VCaP (cell line): ENCODE results near the gene SKAP2.

ENCODE experiments used
- H3K27ac ChIP-seq: fragments of 450-650 bp; 2 replicates; pipeline ENCODE4 v1.5.1; 2017
- TF ChIP-seq, protein P1 (sequence below): fragments of 450-650 bp; conservative IDR thresholded peaks from 2 replicates; pipeline ENCODE4 v1.5.1; 2017; ENCODE audit warnings: mild to moderate bottlenecking, moderate library complexity

SKAP2 gene, protein sequence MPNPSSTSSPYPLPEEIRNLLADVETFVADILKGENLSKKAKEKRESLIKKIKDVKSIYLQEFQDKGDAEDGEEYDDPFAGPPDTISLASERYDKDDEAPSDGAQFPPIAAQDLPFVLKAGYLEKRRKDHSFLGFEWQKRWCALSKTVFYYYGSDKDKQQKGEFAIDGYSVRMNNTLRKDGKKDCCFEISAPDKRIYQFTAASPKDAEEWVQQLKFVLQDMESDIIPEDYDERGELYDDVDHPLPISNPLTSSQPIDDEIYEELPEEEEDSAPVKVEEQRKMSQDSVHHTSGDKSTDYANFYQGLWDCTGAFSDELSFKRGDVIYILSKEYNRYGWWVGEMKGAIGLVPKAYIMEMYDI

DNA sequence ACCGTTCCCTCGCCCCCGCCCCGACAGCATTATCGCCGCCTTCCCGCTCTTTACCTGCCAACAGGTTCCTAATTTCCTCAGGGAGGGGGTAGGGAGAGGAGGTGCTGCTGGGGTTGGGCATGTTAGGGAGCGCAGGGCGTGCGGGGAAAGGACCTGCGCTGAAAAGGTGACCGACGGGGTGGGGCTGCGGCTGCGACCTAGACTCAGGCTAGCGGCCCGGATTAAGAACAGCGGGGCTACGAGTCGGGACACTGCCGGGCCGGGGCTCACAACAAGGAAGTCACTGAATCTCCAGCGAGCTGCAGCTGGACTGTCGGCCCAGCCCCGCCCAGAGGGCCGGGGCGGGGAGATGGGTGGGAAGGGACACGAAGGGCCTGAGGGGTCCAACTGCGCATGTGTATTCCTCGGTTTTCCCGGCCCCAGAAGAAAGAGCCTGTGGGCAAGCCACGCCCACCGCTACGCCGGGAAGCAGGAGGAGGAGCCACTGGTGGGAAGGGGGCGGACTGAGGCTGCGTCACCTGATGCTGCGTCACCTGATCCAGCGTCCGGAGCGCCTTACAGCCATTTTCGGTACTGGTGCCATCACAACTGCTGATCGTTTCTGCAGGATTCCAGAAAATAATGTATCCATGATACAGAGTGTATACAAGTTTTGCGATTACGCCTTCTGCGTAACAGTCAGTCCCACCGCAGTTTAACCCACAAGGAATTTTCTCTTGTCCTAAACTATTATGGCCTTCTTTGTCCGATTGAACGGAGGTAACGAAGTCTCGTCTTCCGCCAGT lies at the start of gene SKAP2:
SKAP2 (minus strand) TSS at position 282 of the 785 bp plus-strand sequence; CDS start at position 121, 161 bp downstream.
- peak within 1 kb of the TSS; percentile 86 for H3K27ac ChIP-seq
- TF ChIP-seq, protein P1, sequence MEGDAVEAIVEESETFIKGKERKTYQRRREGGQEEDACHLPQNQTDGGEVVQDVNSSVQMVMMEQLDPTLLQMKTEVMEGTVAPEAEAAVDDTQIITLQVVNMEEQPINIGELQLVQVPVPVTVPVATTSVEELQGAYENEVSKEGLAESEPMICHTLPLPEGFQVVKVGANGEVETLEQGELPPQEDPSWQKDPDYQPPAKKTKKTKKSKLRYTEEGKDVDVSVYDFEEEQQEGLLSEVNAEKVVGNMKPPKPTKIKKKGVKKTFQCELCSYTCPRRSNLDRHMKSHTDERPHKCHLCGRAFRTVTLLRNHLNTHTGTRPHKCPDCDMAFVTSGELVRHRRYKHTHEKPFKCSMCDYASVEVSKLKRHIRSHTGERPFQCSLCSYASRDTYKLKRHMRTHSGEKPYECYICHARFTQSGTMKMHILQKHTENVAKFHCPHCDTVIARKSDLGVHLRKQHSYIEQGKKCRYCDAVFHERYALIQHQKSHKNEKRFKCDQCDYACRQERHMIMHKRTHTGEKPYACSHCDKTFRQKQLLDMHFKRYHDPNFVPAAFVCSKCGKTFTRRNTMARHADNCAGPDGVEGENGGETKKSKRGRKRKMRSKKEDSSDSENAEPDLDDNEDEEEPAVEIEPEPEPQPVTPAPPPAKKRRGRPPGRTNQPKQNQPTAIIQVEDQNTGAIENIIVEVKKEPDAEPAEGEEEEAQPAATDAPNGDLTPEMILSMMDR, result no peak

DNA sequence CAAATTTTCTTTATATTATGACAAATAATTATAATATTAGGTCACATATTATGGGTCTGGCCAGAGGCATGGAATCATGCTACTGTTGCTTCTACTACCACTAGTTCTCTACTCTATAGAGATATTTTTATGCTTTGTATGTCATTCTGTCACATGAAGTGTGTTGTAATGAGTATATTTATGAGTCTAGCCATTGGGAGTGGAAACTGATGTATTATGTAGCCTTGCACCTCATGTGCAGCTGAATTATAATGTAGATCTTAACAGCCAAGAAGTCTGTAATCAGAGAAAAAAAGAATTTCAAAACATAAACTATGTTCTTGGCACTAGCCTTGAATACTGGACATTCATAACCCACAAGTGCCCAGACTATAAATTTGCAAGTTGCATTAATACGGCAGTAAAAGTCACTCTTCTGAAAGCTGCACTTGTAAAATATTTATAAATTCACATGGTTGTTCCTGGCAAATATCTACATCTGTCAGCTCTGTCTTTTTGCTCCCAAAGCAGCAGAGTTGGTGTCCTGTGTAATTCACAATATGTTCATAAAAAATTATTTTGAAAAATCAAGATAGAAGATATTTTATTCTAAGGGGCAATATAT lies 48.6 kb upstream of the SKAP2 start:
- TF ChIP-seq, protein P1, result no peak
- peak overlapping the region; percentile 37 for H3K27ac ChIP-seq

DNA sequence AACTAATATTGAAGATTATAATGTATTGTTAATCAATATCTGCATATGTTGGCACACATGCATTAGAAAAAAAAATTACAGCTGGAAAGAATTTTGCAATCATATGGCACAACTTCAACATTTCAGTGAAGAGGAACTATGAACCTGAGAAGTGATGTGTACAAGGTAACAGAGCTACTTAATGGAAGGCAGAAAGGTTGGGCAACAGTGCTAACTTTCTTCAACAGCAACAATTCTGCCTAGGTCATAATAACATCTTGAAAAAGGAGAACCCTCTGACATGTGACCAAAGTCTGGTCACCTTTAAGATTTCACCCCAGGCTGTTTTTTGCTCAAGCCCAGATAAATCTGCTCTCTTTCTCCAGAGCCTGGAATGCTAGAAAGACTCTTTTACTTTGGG lies 47.9 kb upstream of the SKAP2 start:
- H3K27ac ChIP-seq, result no peak overlapping the region; the same call in 1 of the 2 replicates
- TF ChIP-seq, protein P1, result no peak

DNA sequence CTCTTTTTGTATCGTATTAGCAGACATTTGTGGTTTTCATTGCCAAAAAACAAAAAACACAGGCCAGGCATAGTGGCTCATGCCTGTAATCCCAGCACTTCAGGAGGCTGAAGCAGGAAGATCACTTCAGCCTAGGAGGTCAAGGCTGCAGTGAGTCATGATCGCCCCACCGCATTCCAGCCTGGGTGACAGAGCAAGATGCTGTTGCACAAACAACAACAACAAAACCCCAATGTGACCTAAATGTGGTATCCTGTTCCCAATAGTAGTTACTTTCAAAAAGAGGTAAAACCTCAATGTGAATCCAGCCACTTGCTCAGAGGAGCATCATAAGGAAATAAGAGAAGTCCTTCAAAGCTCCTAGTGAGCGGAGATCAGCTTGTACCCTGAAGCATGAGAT lies 45.8 kb upstream of the SKAP2 start:
- TF ChIP-seq, protein P1, result no peak
- no peak overlapping the region for H3K27ac ChIP-seq

DNA sequence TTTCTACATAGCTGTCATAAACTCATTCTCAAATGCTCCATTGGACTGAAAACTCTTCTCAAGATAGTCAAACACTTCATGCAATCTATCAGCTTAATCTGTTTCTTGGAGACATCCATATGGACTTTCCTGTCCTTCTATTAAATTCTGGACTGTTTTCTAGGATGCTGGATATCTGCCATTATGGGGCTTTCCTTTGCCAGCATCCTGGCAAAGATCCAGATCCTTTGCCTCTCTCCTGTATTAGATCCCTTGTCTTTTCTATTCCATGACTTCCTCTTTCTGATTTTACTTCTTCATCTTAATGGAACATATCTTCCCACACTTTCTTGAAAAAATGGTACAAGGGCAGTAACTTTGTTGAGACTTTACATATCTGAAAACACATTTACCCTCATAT lies 35.9 kb upstream of the SKAP2 start:
- no peak overlapping the region for H3K27ac ChIP-seq
- TF ChIP-seq, protein P1, result no peak

DNA sequence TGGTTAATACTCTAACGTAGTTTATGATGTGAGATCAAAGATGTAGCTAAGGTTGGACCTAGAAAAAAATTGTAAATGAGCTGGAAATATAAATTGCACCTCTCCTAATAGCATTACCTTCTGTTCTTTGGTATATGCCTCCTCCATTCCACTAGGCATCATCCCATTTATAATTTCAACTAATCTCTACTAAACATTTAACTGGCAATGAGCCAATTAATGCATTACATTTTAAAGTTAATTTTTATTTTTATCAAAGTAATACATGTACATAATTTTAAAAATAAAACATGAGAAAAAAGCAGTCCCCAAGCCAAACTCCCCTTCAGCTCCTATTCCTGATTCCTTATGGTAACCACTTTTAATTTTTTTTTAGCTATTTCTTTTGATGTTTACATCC lies 35.1 kb upstream of the SKAP2 start:
- TF ChIP-seq, protein P1, result no peak
- H3K27ac ChIP-seq, result no peak overlapping the region

DNA sequence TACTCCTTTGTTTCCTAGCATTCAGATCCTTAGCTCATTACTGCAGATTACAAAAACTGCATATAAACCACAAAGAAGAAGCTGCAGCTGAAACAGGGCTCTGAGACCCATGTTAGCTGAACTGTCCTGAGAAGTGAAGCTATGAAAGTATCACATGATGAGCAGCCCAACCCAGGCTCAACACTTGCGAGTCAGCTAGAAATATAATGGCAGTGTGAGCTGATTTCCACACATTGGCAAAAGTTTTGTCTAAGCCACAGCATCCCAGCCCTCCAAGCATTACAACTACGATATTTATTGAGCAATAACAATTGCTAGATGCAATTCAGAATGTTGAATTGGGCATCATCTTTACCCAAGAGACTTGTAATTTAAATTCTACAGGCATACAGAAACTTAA lies 34.5 kb upstream of the SKAP2 start:
- TF ChIP-seq, protein P1, result no peak
- H3K27ac ChIP-seq, result no peak overlapping the region
